D721Med (cell line): ENCODE data around the gene MGAT5.

Source experiments
- DNase-seq: peaks from one replicate; pipeline ENCODE4 v3.0.0; 2011; ENCODE audit warnings: low spot score; ENCODE audit not compliant: insufficient read length
- FAIRE-seq: peaks from 2 replicates; lab custom pipeline; 2011; peaks lifted over from hg19 to GRCh38; lab: Jason Lieb, UNC
- TF ChIP-seq, protein P1 (sequence below): IDR thresholded peaks from 2 replicates; pipeline ENCODE4 v1.5.1; 2012; ENCODE audit warnings: mild to moderate bottlenecking, control low read depth; ENCODE audit not compliant: insufficient read depth; ENCODE audit errors: missing control alignments

Gene MGAT5

DNA sequence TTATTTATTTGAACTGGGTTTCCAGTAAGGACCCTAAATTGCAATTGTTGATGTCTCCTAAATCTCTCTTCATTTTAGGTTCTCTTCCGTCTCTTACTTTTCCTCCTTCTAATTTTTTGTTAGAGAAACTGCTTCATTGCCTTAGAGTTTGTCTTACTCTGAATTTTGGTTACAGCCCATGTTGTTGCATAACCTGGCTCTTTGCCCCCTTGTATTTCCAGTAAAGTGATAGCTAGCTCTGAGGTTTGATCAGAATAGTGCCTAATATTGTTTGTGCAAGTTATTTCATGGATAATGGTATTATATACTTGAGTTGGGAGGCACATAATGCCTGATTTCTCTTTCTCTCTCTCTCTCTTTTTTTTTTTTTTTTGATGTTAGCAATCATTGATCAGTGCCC is 71.8 kb downstream of the MGAT5 start:
- DNase-seq, result no peak
- TF ChIP-seq, protein P1, sequence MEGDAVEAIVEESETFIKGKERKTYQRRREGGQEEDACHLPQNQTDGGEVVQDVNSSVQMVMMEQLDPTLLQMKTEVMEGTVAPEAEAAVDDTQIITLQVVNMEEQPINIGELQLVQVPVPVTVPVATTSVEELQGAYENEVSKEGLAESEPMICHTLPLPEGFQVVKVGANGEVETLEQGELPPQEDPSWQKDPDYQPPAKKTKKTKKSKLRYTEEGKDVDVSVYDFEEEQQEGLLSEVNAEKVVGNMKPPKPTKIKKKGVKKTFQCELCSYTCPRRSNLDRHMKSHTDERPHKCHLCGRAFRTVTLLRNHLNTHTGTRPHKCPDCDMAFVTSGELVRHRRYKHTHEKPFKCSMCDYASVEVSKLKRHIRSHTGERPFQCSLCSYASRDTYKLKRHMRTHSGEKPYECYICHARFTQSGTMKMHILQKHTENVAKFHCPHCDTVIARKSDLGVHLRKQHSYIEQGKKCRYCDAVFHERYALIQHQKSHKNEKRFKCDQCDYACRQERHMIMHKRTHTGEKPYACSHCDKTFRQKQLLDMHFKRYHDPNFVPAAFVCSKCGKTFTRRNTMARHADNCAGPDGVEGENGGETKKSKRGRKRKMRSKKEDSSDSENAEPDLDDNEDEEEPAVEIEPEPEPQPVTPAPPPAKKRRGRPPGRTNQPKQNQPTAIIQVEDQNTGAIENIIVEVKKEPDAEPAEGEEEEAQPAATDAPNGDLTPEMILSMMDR, result no peak
- FAIRE-seq, result no peak

DNA sequence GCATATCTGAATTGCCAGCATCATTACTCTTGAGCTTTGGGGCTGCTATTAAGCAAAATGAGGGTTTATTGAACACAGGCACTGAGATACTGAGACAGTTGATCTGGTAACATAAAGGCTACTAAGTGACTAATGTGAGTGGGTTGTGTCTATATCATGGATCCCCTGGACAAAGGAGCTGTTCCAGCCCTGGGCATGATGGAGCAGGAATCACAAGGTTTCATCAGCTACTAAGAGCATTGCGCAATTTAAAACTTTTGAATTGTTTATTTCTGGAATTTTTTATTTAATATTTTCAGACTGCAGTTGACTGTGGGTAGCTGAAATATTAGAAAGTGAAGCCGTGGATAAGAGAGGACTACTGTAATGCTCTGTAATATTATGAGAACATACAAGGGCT is 73.5 kb downstream of the MGAT5 start:
- TF ChIP-seq, protein P1, result no peak
- no peak for DNase-seq
- no peak for FAIRE-seq

DNA sequence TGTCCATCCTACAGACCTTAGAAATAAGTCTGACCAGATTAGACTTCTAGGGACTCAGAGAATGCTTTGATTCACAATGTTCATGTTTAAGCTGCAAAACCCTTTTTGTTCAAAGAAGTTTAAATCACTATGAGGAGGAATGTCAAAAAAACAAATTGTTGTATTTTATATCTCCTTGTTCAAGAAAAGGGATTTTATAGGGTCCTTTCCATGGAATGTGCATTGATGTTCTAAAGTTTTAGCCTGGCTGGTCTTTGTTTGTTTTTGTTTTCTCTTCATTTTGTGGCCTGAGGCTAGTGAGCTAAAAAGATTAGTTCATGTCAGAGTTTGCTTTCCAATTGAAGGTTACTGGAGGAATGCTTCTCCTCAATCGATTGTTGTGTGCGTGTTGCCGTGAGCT is 77.2 kb downstream of the MGAT5 start:
- DNase-seq, result no peak
- TF ChIP-seq, protein P1, result no peak
- no peak for FAIRE-seq

DNA sequence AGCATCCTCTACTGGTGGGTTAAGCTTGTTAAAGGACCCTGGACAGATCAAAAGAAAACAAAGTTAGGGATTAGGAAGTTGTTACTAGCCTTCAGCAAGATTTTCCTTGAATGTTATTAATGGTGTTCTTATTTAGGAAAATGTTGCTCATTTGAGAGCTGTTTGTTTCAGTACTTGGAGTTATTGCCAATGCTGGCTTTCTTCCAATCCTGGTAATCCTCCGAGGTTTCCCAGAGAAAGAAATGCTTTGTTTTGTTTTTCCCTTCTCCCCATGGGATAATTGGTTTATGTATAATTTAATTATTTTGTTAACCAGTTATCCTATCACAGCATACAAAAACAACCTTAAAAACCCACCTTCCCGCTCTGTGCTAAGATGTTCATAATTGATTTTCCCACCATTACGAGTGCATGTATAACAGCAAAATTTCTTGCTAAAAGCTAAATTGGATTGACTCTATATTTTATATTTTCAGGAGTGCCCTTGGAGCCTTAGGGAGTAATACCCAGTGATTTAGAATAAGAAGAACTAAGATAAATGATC is 79.8 kb downstream of the MGAT5 start:
- no peak for FAIRE-seq
- DNase-seq, result no peak

DNA sequence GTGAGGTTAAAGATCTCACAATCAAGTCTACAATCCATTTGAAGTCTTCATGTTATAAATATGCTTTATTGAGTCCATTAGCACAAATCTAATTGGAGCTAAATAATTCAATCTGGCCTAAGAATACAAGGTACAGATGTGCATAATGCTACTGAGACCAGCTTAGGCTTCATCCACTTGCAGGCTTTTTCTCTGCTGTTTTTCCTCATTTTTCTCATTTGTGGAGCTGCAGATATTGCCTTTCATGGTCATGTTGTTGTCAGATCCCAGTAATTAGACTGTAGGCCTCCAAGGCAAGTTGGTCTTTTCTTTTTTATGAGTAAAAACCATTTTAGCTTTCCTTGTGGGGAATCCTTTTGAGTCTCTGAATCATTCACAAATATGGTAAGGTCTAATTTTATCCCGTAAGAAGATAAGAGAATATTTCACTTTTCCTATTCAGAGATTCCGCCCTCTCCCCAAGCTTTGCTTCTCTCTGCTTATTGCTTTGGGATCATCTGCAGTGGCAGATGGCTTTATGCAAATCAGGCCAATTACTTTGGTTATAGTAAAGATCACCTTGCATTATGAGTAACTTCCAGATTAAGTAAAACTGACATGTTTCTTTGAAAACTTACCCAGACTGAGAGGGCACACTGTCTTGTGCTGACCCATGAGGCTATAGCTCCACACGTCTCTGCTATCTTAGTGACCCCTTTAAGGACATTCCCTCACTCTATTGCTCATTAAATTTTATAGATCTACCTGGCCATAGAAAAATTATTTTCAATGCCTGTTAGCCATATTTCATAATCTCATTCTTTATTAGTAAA is 80.9 kb downstream of the MGAT5 start:
- FAIRE-seq, result peak; percentile 25
- DNase-seq, result no peak
- TF ChIP-seq, protein P1, result no peak

More for the DNA sequence above, 79.8 kb downstream of the MGAT5 start:
- TF ChIP-seq, protein P1, result no peak

DNA sequence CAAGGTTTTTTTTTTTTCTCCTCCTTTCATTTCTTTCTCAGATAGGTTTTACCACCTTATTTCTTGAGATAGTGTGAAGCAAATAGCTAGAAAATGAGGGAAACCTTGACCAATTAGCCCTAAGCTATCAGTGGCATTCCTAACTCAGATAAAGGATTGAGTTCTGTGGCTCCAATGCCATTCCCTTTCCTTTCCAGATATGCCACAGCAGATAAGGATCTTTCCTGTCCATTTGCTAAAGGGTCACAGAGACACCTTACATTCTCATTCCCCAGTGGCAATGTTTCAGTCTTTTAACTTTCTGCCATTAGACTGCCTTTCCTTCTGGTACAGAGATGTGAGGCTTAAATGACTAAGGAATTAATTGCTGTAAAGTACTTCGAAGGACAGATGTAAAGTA is 81.7 kb downstream of the MGAT5 start:
- FAIRE-seq (peak; percentile 29), DNase-seq (no peak)
- TF ChIP-seq, protein P1, result no peak

DNA sequence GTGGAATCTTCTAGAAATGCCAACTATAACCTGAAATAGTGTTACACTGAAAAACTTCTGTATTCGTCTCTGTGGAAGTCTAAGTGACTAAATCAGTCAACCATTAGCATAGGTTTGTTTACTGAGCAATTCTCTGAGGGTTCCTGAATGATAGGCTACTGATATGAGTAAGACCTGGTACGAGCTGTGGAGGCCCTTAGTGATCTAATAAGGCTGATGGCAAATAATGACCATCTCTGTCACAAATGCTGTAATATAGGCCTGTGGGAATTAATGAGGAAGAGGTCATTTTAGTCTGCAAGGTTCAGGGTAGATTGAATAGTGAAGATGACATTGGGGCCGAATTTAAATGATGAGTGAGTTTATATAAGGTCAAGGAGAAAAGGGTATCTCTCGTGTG is 82.5 kb downstream of the MGAT5 start:
- TF ChIP-seq, protein P1, result no peak
- DNase-seq (no peak), FAIRE-seq (peak; percentile 21)
